Bronchial epithelial cell (primary cell): Measurements from ENCODE around the gene SCRN2. TPM values are rescaled to one million over a fixed set of nuclear protein-coding genes. Genes with fewer than 3 reads are reported as not detected.

Source experiments
- DNase-seq: peaks from one replicate; pipeline ENCODE4 v3.0.0-alpha.2; 2010; ENCODE audit warnings: low read depth
- FAIRE-seq: peaks from 2 replicates; lab custom pipeline; 2011; peaks lifted over from hg19 to GRCh38; lab: Jason Lieb, UNC
- H3K27me3 ChIP-seq: 2 replicates; pipeline ENCODE4 v1.5.1; 2011; ENCODE audit warnings: low read length; ENCODE audit not compliant: control insufficient read depth, insufficient read depth
- H3K36me3 ChIP-seq: 2 replicates; pipeline ENCODE4 v1.5.1; 2011; ENCODE audit warnings: low read length; ENCODE audit not compliant: control insufficient read depth, insufficient read depth
- H3K4me3 ChIP-seq: 2 replicates; pipeline ENCODE4 v1.5.1; 2011; ENCODE audit warnings: mild to moderate bottlenecking, low read depth, low read length, control low read depth
- total RNA-seq: library from RNA; depleted of rRNA; stranded (reverse); fragments of >200 nt; gene quantifications from 2 replicates; pipeline ENCODE4 v1.2.1, GENCODE V29; 2014
- TF ChIP-seq, protein P1 (sequence below): IDR thresholded peaks from 2 replicates; pipeline ENCODE4 v1.5.1; 2011; ENCODE audit warnings: mild to moderate bottlenecking, moderate library complexity, low read length, control low read depth, inconsistent platforms; ENCODE audit not compliant: insufficient read depth, severe bottlenecking

Gene SCRN2
- total RNA-seq, 1 donor from 2014 or later = 23.7 TPM

DNA sequence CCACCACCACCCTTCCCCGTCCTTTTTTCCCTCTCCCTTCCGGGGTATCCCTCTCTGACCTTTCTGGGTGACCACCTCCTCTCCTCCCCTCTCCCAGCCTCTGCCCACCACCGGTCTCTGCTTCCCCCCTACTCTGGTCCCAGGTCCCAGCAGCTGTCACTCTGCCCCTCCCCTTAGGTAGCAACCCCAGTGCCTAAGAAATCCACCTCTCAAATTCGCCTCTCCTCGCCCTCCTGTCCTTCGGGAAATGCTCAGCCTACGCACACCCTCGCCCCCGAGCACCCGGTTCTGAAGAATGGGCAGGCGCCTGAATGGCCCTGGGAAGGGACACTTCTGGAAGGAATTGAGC is 10.7 kb upstream of the SCRN2 start:
- FAIRE-seq = no peak
- TF ChIP-seq, protein P1, sequence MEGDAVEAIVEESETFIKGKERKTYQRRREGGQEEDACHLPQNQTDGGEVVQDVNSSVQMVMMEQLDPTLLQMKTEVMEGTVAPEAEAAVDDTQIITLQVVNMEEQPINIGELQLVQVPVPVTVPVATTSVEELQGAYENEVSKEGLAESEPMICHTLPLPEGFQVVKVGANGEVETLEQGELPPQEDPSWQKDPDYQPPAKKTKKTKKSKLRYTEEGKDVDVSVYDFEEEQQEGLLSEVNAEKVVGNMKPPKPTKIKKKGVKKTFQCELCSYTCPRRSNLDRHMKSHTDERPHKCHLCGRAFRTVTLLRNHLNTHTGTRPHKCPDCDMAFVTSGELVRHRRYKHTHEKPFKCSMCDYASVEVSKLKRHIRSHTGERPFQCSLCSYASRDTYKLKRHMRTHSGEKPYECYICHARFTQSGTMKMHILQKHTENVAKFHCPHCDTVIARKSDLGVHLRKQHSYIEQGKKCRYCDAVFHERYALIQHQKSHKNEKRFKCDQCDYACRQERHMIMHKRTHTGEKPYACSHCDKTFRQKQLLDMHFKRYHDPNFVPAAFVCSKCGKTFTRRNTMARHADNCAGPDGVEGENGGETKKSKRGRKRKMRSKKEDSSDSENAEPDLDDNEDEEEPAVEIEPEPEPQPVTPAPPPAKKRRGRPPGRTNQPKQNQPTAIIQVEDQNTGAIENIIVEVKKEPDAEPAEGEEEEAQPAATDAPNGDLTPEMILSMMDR = no peak
- no peak overlapping the region for H3K4me3 ChIP-seq

DNA sequence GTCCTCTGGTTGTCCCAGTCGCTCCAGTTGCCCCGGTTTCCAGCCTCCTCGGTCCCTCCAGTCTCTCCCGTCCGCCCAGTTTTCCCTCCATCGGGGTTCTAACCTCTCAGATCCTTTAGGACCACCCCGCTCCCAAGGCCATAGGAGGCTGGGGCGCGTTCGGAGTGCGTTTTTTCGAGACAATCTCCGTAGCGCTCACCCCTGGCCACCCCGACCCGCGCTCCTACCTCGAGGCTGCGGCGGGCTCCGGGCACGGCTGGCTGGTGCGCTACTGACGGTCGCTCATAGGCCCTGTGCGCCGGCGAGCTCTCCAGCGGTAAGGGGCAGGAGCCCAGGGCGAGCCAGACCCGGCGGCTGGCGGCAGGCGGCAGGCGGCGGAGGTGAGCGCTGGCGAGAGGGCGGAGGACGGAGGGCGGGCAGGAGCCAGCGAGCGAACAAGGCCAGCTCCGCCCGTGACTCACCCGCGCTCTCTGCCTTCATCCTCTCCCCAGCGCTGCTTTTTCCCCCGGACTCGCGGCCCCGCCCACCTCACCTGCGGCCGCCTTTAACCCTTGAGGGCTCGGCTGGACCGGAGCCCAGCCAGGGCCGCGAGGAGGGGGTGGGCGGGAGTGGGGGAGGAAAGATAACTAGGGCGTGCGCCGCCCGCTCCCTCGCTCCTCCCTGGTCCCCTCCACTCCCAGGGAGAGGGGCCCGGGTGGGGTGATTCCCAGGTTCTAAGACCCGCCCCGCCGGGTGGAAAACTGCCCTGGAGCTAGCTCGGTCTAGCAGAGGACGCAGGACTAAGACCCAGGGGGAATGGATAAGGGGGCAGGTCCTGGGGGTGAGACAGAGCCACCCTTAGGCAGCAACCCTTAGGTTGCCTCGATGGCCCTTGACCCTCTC is 9.9 kb upstream of the SCRN2 start, which contains the start of gene SP6:
TSS of gene SP6 (minus strand) at position 472 of the 882 bp plus-strand sequence. CDS start 2,734 bp downstream, outside the sequence.
- TF ChIP-seq, protein P1 = peak; percentile 33
- Histone ChIP-seq H3K27me3 (peaks cover 23% of the 10 kb centered on the region), H3K36me3 (no peaks in the 10 kb centered on the region), H3K4me3 (peak within 1 kb of the TSS; percentile 60)
- FAIRE-seq (no peak), DNase-seq (peak; percentile 78)

More for the DNA sequence above, 10.7 kb upstream of the SCRN2 start:
- no peaks in the 10 kb centered on the region for H3K36me3 ChIP-seq
- peaks cover 23% of the 10 kb centered on the region for H3K27me3 ChIP-seq
- DNase-seq = no peak

DNA sequence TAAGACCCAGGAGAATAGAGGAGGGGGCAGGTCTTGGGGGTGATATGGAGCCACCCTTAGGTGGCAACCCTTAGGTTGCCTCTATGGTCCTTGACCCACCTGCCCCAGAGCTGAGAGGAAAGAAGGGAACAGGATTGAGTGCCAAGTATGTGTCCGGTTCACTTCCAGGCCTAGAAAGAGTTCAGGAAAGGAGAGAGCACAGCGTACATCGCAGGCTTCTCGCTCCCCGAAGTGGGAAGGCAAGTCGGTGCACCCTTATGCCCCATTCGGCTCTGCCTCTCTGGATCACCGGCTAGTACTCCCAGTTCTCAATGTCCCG is 9.3 kb upstream of the SCRN2 start:
- Histone ChIP-seq H3K27me3 (peaks cover 23% of the 10 kb centered on the region), H3K36me3 (no peaks in the 10 kb centered on the region), H3K4me3 (peak overlapping the region; percentile 60)
- FAIRE-seq = no peak
- TF ChIP-seq, protein P1 = no peak
- DNase-seq = no peak

DNA sequence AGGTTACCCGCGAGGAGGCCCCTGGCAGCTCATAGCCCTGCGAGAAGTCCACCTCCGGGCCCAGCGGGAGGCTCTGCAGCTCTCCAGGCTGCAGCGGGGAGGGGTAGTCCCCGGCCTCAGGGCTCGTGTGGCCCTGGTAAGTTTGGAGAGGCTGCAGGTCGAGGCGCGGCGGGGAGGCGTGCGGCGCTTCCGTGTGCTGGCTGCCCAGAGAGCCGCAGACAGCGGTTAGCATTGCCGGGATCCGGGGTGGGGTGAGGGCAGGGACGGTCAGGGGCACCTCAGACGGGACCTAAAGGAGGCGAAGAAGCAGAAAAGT is 7.1 kb upstream of the SCRN2 start:
- TF ChIP-seq, protein P1 = no peak
- no peak overlapping the region for H3K4me3 ChIP-seq
- H3K36me3 ChIP-seq = no peaks in the 10 kb centered on the region
- DNase-seq (no peak), FAIRE-seq (no peak)
- H3K27me3 ChIP-seq = peaks cover 12% of the 10 kb centered on the region

DNA sequence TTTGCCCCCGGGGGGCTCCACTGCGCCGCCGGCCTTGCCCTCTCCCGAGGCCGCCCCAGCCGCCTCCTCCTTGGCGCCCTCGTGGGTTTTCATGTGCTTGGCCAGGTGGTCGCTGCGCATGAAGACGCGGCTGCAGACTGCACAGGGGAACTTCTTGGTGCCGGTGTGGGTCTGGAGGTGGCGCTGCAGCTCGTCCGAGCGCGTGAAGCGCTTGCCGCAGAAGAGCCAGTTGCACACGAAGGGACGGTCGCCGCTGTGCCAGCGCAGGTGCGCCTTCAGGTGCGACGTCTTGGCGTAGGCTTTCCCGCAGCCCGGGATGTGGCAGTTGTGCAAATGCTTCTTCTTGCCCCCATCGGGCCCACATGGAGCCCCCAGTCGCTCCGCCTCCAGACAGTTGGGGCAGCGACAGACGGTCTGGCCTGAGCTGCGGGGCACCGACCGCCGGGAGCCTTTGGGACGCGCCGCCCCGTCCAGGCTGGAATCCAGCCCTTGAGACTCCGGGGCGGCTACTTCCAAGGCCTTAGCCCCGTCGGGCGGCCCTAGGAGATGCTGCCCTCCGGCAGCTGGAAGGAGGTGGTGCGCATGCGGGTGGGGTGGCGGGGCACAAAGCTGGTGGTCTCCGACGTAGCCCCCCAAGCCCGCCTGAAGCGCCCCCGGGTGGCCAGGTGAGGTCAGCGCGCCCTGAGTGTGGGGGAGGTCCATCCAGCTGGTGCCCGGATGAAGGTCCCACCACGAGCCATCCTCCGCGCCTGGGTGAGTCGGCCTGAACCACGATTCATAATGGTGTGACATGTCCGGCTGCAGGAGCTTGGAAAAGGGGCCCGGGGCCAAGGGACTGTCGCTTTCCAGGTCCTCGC is 6.5 kb upstream of the SCRN2 start:
- H3K36me3 ChIP-seq = no peaks in the 10 kb centered on the region
- H3K27me3 ChIP-seq = peaks cover 7% of the 10 kb centered on the region
- no peak for FAIRE-seq
- TF ChIP-seq, protein P1 = peak; percentile 61
- DNase-seq = no peak
- H3K4me3 ChIP-seq = peak overlapping the region; percentile 11
